Posterior cingulate gyrus (tissue), 11 donors: ENCODE results near the gene RO60.

Source experiments
- DNase-seq, 10 donors: peaks; one replicate each; pipeline versions ENCODE4 v3.0.0 to v3.0.0-alpha.2; 2020 to 2021; ENCODE audit warnings: mixed read lengths in 3 of 10
- intact Hi-C: fragments of 100-400 bp; cut with DNase I; formaldehyde crosslinking; loops from one replicate; pipeline ENCODE4 v1.15.1; 2023

Gene RO60

GRCh38 chr1:193104907-193105820 is 45.8 kb downstream of the RO60 start, which contains the start of gene GLRX2:
Gene GLRX2, minus strand, starts transcription at chr1:193105414. Its CDS starts 32 bp downstream, at chr1:193105382.
- peak; percentile 75 to 98 (median 86) for DNase-seq

GRCh38 chr1:193105821-193106177 is 46.4 kb downstream of the RO60 start:
- DNase-seq: no peak
- intact Hi-C loops: loop anchor here (1.0 to 2.0 kb wide), 2 partner anchors 16 to 47 kb away; partner anchors contain the start of genes RO60 and UCHL5

More at GRCh38 chr1:193104907-193105820, 45.8 kb downstream of the RO60 start, which contains the start of gene GLRX2:
- intact Hi-C loops: loop anchor here (1.0 to 2.0 kb wide), 2 partner anchors 16 to 46 kb away; partner anchors contain the start of genes RO60 and UCHL5

GRCh38 chr1:193108471-193108870 is 49.1 kb downstream of the RO60 start:
- intact Hi-C loops: no loop called here

More at GRCh38 chr1:193108471-193108870, 49.1 kb downstream of the RO60 start:
- no peak for DNase-seq
